NCI-H460 (cell line): Measurements from ENCODE around the gene FEN1. TPM values are rescaled to one million over a fixed set of nuclear protein-coding genes. Genes with fewer than 3 reads are reported as not detected.

Source experiments
- DNase-seq: peaks from one replicate; pipeline ENCODE4 v3.0.0-alpha.2; 2016; ENCODE audit warnings: low read depth; ENCODE audit errors: extremely low read depth
- total RNA-seq: library from RNA; depleted of rRNA; stranded (reverse); fragments of >200 nt; shearing (Covaris generic); gene quantifications from 2 replicates; pipeline ENCODE4 v1.2.3, GENCODE V29; 2014

Gene FEN1
- total RNA-seq, 1 experiment from 2014 or later = 19.3 TPM

DNA sequence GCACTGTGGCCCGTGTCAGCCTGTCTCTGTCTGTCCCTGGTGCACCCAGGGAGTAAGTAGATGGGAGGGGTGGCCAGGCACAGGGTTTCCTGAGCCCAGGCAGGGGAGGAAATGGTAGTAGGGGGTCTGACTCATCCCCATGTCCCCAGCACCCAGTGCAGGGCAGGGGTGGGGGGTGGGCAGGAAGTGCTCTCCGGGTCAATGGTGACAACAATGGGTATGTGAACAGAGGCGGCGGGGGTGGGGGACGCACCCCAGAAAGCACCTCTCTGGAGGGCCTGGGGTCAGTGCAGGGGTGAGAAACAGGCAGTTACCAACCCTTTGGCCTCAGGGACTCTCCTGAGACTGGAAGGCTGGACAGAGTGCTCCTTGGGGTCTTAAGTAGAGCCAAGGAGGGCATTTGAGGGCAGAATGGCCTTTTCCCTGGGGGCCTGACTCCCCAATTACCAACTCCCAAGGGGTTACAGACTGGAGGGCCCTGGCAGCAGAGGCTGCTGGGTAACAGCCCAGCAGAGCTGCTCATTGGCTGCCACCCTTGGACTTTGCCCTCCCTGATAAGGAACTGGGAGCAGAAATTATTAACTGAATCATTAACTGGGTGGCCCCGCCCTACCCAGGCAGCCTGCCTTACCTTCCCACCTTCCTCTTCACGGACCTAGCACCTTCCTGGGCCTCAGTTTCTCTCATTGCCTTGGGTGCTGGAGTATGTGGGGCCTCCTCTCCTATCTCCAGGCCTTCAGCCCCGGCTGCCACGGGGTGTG is 36.1 kb upstream of the FEN1 start:
- DNase-seq = no peak

DNA sequence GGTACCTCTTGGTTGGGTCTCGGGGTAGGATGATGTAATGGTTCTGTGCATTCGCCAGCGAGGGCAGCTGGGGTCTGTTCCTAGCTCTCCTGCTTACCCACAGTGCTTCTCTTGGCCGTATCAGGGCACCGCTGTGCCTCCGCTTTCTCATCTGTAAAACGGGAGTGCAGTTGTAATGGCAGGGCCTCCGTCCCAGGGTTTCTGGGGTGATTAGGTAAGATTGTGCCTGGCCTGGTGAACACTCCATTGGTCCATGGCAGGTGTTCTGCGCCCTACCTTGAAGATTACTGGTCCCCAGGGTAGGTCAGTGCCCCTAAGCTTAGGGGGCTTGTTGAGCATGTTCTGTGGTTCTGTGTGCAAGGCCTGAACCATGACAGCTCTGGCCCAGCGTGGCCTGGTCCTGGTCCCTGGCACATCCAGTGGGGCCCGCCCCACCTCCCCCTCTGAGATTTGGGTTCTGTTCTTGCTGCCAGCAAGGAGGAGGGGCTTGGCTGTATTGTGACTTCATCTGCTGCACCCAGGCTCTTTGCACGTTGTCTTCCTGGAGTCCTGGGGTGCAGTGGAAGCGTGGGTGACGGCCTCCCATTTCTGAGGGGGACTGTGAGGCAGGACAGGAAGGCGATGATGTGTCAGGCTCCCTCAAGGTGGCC is 35.4 kb upstream of the FEN1 start:
- no peak for DNase-seq

DNA sequence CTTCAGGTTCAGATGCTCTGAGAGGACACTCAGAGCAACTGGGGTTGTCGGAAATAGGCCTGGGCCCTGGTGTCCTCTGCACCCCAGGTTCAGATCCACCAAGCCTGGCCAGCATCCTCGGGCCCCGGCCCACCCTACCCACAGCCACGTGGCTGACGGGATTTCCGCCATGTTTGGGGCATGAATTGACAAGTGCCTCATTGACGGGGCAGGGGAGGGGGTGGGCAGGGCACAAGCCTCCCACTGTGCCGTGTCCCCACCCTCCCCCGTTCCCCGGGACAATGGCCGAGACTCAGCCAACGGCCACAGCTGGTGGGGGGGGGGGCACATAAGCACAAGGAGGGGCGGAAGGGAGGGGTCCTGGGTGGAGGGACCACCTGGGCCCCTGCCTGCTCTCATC is 31.8 kb upstream of the FEN1 start:
- DNase-seq = no peak

DNA sequence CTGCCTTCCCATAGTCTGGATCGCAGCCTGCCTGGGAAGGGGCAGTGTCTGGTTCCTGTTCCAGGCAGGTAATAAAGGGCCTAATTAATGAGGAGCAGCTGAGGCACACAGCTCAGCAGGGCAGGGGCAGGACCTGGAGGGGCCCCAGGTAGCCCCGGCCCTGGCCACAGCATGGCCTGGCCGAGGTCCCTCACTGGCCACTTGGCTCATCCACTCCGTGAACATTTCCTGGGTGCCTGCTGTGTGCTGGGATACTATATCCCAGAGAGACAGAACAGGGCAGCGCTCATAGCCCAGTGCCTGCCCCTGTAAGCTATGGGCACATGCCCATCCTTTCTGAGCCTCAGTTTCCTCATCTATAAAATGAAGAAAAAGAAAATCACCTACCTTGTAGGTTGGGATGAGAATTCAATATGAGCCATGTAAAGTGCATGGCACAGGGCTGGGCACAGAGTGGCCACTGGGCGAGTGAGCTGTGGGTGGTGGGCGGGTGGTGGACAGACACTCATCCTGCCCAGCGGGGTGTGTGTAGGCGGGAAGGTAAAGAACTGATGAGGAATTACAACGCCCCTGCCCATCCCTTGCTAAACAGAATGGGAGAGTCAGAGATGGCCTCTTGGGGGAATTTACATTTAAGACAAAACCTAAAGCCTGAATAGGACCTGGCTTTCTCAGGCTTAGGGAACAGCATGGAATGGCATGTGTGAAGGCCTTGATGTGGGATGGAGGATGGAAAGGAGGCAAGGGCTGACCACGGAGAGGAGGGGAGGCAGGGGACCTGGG is 31.1 kb upstream of the FEN1 start:
- DNase-seq = no peak

DNA sequence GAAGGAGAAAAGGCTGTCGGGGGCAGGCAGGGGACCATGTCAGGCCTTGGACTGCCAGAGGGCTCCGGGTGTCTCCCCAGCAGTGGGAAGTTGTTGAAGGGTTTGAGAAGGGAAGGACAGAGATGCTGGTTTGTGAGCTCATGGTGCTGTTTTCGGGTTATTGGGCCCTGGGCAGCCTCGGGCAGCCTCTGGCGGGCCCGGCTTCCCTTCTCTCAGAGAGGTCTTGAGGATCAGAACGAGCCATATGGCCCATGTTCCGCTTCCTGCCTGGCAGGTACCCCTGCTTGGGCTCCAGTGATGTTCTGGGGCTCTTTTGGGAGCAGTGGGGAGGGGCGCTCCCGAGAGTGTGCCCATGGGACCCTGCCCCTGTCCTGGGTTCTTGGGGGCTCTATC is 30.5 kb upstream of the FEN1 start:
- no peak for DNase-seq

DNA sequence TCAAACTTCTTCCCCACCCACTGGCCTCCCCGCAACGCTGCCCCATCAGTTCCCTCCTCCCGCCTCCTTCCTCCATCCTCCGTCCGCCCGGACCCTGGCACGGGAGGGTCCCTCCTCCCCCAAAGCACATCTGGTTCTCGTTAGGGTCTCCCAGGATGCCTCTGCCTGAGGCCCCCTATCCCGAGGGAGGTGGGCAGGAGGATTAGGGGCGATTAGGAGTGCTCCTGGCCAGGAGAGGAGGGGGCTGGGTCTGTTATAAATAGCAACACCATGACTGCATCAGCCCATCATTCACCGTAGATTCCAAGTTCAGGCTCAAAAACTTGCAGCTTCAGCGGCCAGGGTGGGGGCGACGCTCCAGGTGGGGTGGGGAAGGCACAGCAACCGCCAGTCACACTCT is 29.9 kb upstream of the FEN1 start:
- DNase-seq = no peak

DNA sequence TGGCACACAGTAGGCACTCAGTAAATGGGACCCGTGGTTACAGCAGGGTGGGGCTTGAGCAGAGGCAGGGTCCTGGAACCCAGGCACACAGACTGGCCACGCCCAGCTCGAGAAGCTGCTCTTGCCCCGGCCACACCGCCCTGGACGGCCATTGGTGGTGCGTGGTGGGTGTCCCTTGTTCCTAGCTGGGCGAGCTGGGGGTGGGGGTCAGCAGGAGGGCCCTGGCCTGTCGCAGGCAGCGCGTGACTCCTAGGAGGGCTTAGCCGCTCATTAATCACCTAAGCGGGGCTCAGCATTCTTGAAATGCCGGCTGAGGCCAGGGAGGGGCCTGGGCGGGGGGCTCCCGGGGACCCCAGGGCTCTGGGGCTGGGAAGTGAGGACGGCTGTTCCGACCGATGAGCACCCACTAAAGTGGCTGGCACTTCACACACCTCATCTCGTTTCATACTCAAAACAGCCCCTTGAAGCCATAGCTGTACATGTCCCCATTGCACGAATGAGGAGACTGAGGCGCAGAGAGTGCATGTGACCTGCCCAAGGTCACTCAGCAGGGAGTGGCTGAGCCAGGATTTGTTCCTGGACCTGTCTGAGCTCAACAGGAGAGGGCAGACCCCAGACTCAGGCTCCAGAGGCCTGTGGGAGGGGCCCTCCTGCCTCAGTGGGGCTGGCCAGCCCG is 28.6 kb upstream of the FEN1 start:
- no peak for DNase-seq

DNA sequence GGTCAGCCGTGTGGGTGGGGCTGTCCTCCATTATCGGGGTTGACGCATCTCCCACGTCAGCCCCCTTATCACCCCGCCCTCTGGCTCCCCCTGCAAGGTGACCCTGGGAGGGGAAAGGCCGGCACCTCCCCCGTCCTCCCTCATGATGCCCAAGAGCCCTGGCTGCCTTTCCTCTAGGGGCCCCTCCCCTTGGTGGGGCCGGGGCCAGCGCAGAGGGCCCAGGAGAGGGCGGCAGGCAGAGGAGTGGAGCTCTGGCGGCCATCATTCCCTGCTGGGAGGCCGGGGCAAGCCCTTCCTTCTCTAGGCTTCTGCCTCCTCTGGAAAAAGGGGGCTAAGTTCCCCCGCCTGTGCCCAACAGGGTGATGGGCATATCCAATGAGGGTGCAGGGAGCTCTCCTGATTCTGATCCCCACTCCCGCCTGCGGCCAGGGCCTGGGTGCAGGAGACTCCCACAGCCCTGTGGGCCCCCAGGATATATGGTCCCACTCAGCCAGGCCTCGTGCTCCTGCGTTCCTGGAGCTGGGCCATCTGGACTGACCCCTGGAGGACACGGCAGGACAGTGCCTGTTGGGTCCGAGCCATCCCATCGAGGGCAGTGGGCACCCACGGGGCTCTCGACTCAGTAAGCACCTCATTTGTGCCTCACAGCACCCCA is 28.0 kb upstream of the FEN1 start:
- DNase-seq = no peak

DNA sequence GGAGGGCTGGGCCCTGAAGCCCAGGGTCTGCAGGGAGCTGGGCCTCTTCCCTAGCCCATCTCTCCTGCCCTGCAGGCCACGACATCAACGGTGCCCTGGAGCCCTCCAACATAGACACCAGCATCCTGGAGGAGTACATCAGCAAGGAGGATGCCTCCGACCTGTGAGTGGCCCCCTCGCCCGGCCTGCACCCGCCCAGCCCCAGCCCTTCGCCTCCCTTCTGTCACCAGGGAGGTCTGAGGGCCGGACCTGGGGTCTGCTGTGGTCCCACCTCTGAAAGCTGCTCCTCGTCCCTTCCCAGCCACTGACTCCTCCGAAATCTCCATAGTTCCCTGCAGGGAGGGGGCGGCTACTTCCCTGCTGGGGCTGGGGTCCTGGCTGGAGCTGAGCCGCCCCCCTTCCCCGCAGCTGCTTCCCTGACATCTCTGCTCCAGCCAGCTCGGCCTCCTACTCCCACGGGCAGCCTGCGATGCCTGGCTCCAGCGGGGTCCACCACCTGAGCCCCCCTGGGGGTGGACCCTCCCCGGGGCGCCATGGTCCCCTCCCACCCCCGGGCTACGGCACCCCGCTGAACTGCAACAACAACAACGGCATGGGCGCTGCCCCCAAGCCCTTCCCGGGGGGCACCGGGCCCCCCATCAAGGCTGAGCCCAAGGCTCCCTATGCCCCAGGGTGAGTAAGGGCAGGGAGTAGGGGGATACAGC is 27.0 kb upstream of the FEN1 start:
- DNase-seq = no peak

DNA sequence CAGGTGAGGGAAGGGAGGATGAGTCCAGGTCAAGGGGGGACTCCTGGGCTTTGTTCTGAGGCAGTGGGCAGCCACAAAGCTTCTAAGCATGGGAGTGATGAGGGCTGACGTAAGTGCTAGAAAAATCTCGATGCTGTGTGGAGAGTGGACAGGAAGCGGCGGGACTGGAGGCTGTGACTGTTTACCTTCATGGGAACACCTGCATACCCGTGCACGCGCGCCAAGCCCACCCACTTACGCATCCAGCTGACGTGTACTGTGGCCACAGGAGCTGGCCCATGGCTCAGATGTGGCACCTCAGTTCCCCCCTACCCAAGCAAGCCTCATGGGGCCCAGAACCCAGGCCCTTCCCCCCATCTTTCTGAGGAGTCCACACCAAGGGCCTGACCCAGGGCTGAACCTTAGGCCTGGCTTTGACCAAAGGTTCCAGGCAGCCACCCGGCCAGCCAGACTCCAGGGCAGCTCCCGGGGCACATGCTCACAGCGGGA is 26.3 kb upstream of the FEN1 start:
- DNase-seq = no peak

DNA sequence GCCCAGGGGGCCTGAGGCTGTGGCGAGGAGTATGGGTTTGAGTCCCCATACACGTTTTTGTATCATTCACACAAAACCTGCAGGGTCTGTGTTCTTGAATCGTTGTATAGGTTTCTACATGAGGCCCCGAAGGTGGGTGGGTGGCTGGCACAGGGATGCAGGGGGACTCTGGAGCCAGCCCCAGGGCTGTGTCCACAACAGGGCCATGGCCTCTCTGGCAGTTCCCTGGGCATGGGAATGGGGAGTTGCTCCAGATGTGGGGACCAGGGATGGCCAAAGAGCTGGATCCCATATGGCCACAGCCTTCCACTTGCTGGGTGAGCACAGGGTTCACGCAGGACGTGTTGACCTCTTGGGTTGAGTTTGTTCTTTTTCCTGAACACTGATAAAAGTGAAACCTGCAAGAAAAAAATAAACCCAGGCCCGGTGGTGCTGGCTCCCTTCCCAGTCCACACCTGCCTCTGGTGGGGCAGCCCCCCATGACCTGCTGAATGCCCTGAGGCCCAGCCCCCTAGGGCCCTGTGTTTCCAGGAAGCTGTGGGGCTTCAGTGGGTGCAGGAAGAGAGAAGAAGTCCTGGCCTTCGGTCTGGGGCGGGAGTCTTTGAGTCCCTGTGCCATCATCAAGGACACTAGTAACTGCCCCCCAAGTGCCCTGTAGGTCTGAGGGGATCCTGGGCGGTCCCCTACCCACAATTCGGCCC is 24.2 kb upstream of the FEN1 start:
- no peak for DNase-seq

DNA sequence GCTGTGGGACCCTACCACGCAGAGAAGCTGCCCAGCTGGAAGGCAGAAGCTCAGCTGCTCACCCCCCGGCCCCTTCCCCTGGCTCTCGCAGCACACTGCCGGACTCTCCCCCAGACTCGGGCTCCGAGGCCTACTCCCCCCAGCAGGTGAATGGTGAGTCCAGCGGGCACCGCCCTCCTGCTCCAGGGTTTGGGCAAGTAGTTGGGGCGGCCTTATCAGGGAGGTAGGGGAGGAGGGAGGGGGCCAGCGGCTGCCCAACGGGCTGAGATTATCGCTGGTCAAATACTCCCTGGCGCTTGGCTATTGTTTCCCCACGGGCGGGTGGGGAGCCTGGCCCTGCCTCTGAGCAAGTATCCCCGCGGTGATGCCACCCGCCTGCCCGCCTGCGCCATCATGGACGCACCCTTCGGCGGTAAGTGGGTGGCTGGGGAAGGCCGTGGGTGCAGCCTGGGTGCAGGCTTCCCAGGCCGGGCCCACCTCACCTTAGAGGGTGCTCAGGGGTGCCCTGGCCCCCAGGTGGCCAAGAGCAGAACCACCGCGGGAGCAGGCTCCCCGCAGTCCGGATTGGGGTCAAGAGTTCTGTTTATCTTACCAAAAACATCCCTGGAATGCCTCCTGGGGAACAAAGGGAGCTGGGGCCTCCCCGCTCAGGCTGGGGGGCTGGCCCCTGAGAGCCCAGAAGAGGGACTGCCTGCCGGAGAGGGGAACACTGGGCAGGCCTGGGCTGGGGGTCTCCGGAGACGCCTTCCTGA is 23.4 kb upstream of the FEN1 start:
- no peak for DNase-seq

DNA sequence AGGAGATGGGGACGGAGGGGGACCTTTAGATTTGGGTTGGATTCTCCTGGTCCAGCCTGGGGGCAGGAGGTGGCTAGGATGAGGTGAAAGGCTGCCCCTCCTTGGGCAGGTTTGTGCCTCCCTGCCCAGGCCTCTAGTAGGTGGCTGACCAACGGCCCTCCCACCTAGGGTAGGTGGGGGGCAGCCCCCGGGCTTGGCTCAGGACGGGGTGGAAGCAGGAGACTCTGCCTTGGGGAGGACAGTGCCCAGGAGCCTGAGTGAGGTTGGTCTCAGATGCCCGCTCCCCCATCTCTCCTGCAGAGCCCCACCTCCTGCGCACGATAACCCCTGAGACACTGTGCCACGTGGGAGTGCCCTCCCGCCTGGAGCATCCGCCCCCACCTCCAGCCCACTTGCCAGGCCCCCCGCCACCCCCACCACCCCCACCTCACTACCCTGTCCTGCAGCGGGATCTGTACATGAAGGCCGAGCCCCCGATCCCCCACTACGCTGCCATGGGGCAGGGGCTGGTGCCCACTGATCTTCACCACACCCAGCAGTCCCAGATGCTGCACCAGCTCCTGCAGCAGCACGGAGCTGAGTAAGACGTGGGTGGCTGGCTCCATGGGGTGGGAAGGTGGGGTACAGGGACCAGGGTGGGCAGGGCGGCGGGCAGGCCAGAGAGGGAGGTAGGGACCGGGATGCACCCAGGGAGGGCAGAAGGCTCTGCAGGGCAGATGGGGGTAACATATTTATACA is 22.6 kb upstream of the FEN1 start:
- no peak for DNase-seq

DNA sequence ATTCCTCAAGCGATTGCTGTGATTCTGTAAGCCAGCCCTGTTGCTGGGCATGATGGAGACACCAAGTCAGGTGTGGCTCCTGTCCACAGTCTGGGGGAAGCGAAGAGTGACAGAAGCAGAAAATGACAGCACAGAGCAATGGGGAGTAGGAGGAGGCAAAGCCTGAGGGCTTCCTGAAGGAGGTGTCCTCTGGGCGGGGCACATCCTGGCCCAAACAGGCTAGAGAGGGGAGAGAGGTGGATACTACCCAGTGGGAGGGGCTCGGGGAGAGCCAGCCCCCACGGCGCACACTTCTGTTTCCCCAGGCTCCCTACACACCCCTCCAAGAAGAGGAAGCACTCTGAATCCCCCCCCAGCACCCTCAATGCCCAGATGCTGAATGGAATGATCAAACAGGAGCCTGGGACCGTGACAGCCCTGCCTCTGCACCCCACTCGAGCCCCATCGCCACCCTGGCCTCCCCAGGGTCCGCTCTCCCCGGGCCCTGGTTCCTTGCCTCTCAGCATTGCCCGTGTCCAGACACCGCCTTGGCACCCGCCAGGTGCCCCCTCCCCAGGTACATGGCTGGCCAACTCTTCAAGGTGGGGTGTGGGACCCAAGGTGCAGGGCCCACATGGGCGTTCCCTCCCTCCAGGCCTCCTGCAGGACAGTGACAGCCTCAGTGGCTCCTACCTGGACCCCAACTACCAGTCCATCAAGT is 21.4 kb upstream of the FEN1 start:
- no peak for DNase-seq

DNA sequence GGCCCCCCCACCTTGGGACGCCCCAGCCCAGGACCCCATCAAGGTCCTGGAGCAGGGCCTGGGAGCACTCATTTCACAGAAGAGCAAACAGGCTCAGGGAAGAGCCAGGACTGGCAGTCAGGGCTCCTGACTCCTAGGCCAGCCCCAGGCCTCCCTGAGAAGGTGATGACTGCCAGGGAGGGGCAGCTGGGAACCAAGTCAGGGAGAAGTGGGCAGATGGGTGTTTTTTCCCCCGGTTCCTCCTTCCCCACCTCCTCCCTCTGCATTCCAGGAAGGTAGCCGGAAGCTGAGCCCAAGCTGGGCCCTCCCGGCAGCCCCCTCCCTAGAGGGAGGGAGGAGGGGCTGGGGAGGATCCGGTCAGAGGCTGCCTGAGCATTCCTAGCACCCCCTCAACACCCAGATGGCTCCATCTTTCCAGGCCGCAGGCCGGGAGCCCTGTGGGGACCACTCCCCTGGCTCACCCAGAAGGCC is 20.7 kb upstream of the FEN1 start:
- no peak for DNase-seq

DNA sequence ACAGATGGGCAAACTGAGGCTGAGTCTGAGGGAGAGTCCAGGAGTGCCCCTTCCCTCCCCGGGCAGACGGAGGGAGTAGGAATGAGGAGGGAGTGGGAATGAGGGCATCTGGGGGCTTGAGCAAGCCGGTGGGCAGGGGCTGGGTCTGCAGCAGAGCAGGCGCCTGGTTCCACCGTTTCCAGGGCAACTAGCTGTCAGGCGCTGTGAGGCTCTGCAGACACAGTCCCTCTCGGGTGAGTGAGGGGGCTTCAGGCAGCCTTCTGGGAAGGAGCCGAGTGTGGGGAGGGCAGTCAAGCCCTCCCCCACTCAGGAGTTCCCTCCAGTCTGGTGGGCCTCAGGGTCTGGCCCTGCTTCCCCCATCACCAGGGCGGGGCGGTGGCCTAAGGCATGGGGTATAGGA is 19.4 kb upstream of the FEN1 start:
- no peak for DNase-seq

DNA sequence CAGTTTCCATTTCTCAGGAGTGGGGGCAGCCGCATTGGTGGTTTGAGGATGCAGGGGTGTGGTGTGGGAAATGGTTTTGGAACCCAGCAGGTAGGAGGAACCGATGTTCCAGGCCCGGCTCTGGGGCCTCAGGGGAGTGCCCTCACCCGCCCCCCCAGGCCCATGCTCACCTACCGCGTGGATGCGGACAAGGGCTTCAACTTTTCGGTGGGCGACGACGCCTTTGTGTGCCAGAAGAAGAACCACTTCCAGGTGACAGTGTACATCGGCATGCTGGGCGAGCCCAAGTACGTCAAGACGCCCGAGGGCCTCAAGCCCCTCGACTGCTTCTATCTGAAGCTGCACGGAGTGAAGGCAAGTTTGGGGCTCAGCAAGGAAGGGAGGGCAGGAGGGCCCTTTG is 18.9 kb upstream of the FEN1 start:
- no peak for DNase-seq
